Keratinocyte (primary cell): ENCODE measurements around the gene RCN2. TPM values are rescaled to one million over a fixed set of nuclear protein-coding genes. Genes with fewer than 3 reads are reported as not detected.

Experiments used
- DNase-seq: peaks from one replicate; pipeline ENCODE4 v3.0.0-alpha.2; 2011; ENCODE audit warnings: low read depth, missing footprints, low spot score
- FAIRE-seq: peaks from 2 replicates; lab custom pipeline; 2011; peaks lifted over from hg19 to GRCh38; lab: Jason Lieb, UNC
- H2AFZ ChIP-seq: 2 replicates; pipeline ENCODE4 v1.6.0; 2012; ENCODE audit warnings: low read length, control low read depth, inconsistent platforms; ENCODE audit not compliant: control insufficient read depth
- H3K27ac ChIP-seq: 2 replicates; pipeline ENCODE4 v1.5.1; 2011; ENCODE audit warnings: low read length; ENCODE audit not compliant: control insufficient read depth, insufficient read depth
- H3K27me3 ChIP-seq: 3 replicates; pipeline ENCODE4 v1.6.0; 2011; ENCODE audit warnings: low read length; ENCODE audit not compliant: control insufficient read depth, insufficient read depth; ENCODE audit errors: extremely low read depth
- H3K36me3 ChIP-seq, 2 experiments: 2 replicates in 1 of 2; 3 replicates in 1 of 2; pipeline ENCODE4 v1.5.1; 2011; ENCODE audit warnings: low read length in 2 of 2, mild to moderate bottlenecking in 1 of 2; ENCODE audit not compliant: control insufficient read depth in 2 of 2, insufficient read depth in 2 of 2; ENCODE audit errors: extremely low read depth in 1 of 2
- H3K4me1 ChIP-seq: 3 replicates; pipeline ENCODE4 v1.5.1; 2011; ENCODE audit warnings: low read length; ENCODE audit not compliant: control insufficient read depth, insufficient read depth; ENCODE audit errors: extremely low read depth
- H3K4me2 ChIP-seq: 3 replicates; pipeline ENCODE4 v1.6.0; 2011; ENCODE audit warnings: low read depth, low read length; ENCODE audit not compliant: control insufficient read depth, insufficient read depth; ENCODE audit errors: extremely low read depth
- H3K4me3 ChIP-seq, 3 experiments: fragments of 200-600 bp in 1 of 3; sonication (generic) in 1 of 3; 2 replicates in 2 of 3; 3 replicates in 1 of 3; pipeline ENCODE4 v1.5.1; 2011 to 2016; ENCODE audit warnings: low read length in 3 of 3, mild to moderate bottlenecking in 3 of 3, control low read depth in 2 of 3, inconsistent platforms in 1 of 3, low read depth in 1 of 3, mixed read lengths in 1 of 3, mixed run types in 1 of 3, moderate library complexity in 1 of 3; ENCODE audit not compliant: control insufficient read depth in 2 of 3, insufficient read depth in 2 of 3; ENCODE audit errors: extremely low read depth in 1 of 3
- H3K79me2 ChIP-seq: 2 replicates; pipeline ENCODE4 v1.6.0; 2012; ENCODE audit warnings: low read length; ENCODE audit not compliant: control insufficient read depth, insufficient read depth
- H3K9ac ChIP-seq: 3 replicates; pipeline ENCODE4 v1.6.0; 2011; ENCODE audit warnings: low read length; ENCODE audit not compliant: control insufficient read depth, insufficient read depth; ENCODE audit errors: extremely low read depth
- H3K9me1 ChIP-seq: 3 replicates; pipeline ENCODE4 v1.6.0; 2011; ENCODE audit warnings: low read length; ENCODE audit not compliant: control insufficient read depth, insufficient read depth; ENCODE audit errors: extremely low read depth
- H3K9me3 ChIP-seq: 2 replicates; pipeline ENCODE4 v1.5.1; 2012; ENCODE audit warnings: low read depth, low read length; ENCODE audit not compliant: control insufficient read depth
- H4K20me1 ChIP-seq: 3 replicates; pipeline ENCODE4 v1.6.0; 2011; ENCODE audit warnings: low read length; ENCODE audit not compliant: control insufficient read depth, insufficient read depth; ENCODE audit errors: extremely low read depth
- CTCF ChIP-seq, 3 experiments: IDR thresholded peaks in 1 of 3; conservative IDR thresholded peaks in 1 of 3; optimal IDR thresholded peaks in 1 of 3; 2 replicates in 2 of 3; 3 replicates in 1 of 3; pipeline versions ENCODE3 to v1.5.1; 2011; ENCODE audit warnings: low read length in 3 of 3, mild to moderate bottlenecking in 3 of 3, moderate library complexity in 2 of 3, control low read depth in 1 of 3, inconsistent platforms in 1 of 3; ENCODE audit not compliant: insufficient read depth in 2 of 3; ENCODE audit errors: extremely low read depth in 1 of 3
- EZH2 ChIP-seq: IDR thresholded peaks from one replicate; pipeline ENCODE4 v1.6.1; 2012; ENCODE audit warnings: inconsistent platforms, mild to moderate bottlenecking, low read length, moderate library complexity
- dilution Hi-C: fragments of 300-500 bp; cut with MboI; formaldehyde crosslinking; loops from one replicate; pipeline ENCODE4 v1.7.0; 2020; ENCODE audit warnings: low sequenced_read_pairs; ENCODE audit not compliant: extremely low pct_ligation_motif_present
- polyA plus RNA-seq, 5 experiments: library from polyadenylated mRNA; depleted of rRNA in 3 of 5; stranded (reverse) in 3 of 5; stranded (forward) in 1 of 5; unstranded in 1 of 5; fragments of >200 nt; gene quantifications; 1 replicate in 1 of 5; 2 replicates in 3 of 5; 3 replicates in 1 of 5; pipeline versions ENCODE4 v1.2.1 to v1.2.3, GENCODE V29; 2011 to 2012; ENCODE audit warnings: missing spikeins in 2 of 5, low read depth in 1 of 5, low replicate concordance in 1 of 5

The RCN2 gene
- polyA plus RNA-seq, 1 donor (not counting 4 experiments of a cell fraction or from before 2014, with no cell fraction given), result 118 TPM

- no peak for FAIRE-seq
- dilution Hi-C loops, result no loop called here
Measured at GRCh38 chr15:76941636-76942035, 10.1 kb downstream of the RCN2 start.

GRCh38 chr15:76942331-76942730 lies 10.8 kb downstream of the RCN2 start:
- Histone ChIP-seq H3K27ac (no peak overlapping the region), H3K79me2 (no peaks in the 10 kb centered on the region), H3K9me3 (no peaks in the 10 kb centered on the region), H3K27me3 (no peaks in the 10 kb centered on the region), H3K4me1 (peaks cover 3% of the 10 kb centered on the region), H2AFZ (no peak overlapping the region), H3K9me1 (no peaks in the 10 kb centered on the region), H3K36me3 (peaks cover 8 to 14% of the 10 kb centered on the region in 2 experiments), H3K4me2 (no peak overlapping the region), H3K9ac (no peak overlapping the region), H4K20me1 (no peaks in the 10 kb centered on the region), H3K4me3 (no peak overlapping the region)
- FAIRE-seq, result no peak
- dilution Hi-C loops, result no loop called here
- no peak for TF ChIP-seq EZH2
- no peak for TF ChIP-seq CTCF (optimal IDR thresholded peaks at IDR 0.05 in 1 of 3, IDR thresholded peaks at IDR 0.05 in 1 of 3, conservative IDR thresholded peaks at IDR 0.05 in 1 of 3; ENCODE audit: extremely low read depth in 1 of 3, insufficient read depth in 2 of 3, low read length in 3 of 3)
- no peak for DNase-seq

More at GRCh38 chr15:76941636-76942035, 10.1 kb downstream of the RCN2 start:
- no peak overlapping the region for H2AFZ ChIP-seq
- peaks cover 3% of the 10 kb centered on the region for H3K4me1 ChIP-seq
- no peak overlapping the region for H3K4me2 ChIP-seq
- H3K9ac ChIP-seq, result no peak overlapping the region
- no peaks in the 10 kb centered on the region for H3K9me1 ChIP-seq
- H3K9me3 ChIP-seq, result no peaks in the 10 kb centered on the region
- no peak for TF ChIP-seq CTCF (optimal IDR thresholded peaks at IDR 0.05 in 1 of 3, IDR thresholded peaks at IDR 0.05 in 1 of 3, conservative IDR thresholded peaks at IDR 0.05 in 1 of 3; ENCODE audit: extremely low read depth in 1 of 3, insufficient read depth in 2 of 3, low read length in 3 of 3)
- TF ChIP-seq EZH2, result no peak
- H3K36me3 ChIP-seq, result peaks cover 6 to 17% of the 10 kb centered on the region in 2 experiments
- H3K4me3 ChIP-seq, result no peak overlapping the region
- H3K79me2 ChIP-seq, result no peaks in the 10 kb centered on the region
- no peak overlapping the region for H3K27ac ChIP-seq
- H4K20me1 ChIP-seq, result no peaks in the 10 kb centered on the region
- DNase-seq, result no peak
- H3K27me3 ChIP-seq, result no peaks in the 10 kb centered on the region
